NCI-H2107 treated with DMSO at 0.1 percent for 48 hours (cell line): ENCODE results near the gene LMO1.

ENCODE experiments used
- DNase-seq: peaks from one replicate; lab custom pipeline; 2025; ENCODE audit not compliant: unreplicated experiment; lab: John Stamatoyannopoulos, UW

LMO1 gene

GRCh38 chr11:8288824-8289491 lies 25.3 kb upstream of the LMO1 start:
- no peak for DNase-seq

GRCh38 chr11:8288166-8288772 lies 24.6 kb upstream of the LMO1 start:
- DNase-seq, result no peak

GRCh38 chr11:8287703-8288102 lies 24.0 kb upstream of the LMO1 start:
- no peak for DNase-seq

- DNase-seq, result no peak
These were observed 23.6 kb upstream of the LMO1 start for GRCh38 chr11:8287297-8287696.

GRCh38 chr11:8286886-8287285 lies 23.2 kb upstream of the LMO1 start:
- no peak for DNase-seq

GRCh38 chr11:8285796-8286195 lies 22.1 kb upstream of the LMO1 start:
- no peak for DNase-seq

- DNase-seq, result no peak
These were observed 21.6 kb upstream of the LMO1 start for GRCh38 chr11:8285228-8285627.

GRCh38 chr11:8283465-8284230 lies 20.0 kb upstream of the LMO1 start:
- DNase-seq, result peak; percentile 68

GRCh38 chr11:8283100-8283464 lies 19.4 kb upstream of the LMO1 start:
- DNase-seq, result no peak

- no peak for DNase-seq
These were observed 19.0 kb upstream of the LMO1 start for GRCh38 chr11:8282631-8283030.

GRCh38 chr11:8281266-8281665 lies 17.6 kb upstream of the LMO1 start:
- DNase-seq, result no peak

GRCh38 chr11:8277691-8278090 lies 14.0 kb upstream of the LMO1 start:
- no peak for DNase-seq

GRCh38 chr11:8276528-8276927 lies 12.8 kb upstream of the LMO1 start:
- DNase-seq, result no peak

GRCh38 chr11:8273287-8273686 lies 9.6 kb upstream of the LMO1 start:
- no peak for DNase-seq

GRCh38 chr11:8271106-8271886 lies 7.6 kb upstream of the LMO1 start:
- DNase-seq, result no peak

- no peak for DNase-seq
These were observed 6.0 kb upstream of the LMO1 start for GRCh38 chr11:8269636-8270035.

GRCh38 chr11:8268530-8269400 lies 5.1 kb upstream of the LMO1 start:
- no peak for DNase-seq

- DNase-seq, result no peak
These were observed 4.3 kb upstream of the LMO1 start for GRCh38 chr11:8267831-8268529.

GRCh38 chr11:8267280-8267679 lies 3.6 kb upstream of the LMO1 start:
- DNase-seq, result no peak
